Uterus (tissue), 4 donors: ENCODE data around the gene BCO2. TPM values are rescaled to one million over a fixed set of nuclear protein-coding genes. Genes with fewer than 3 reads are reported as not detected.

Experiments used
- DNase-seq, 2 donors: peaks; one replicate each; pipeline ENCODE4 v3.0.0-alpha.2; 2019 to 2020
- H3K27ac ChIP-seq, 2 donors: fragments of 200-600 bp; sonication (generic); 1 replicate in 1 of 2; 2 replicates in 1 of 2; pipeline ENCODE4 v1.5.1; 2016 to 2018
- H3K27me3 ChIP-seq, 2 donors: fragments of 200-600 bp; sonication (generic); one replicate each; pipeline ENCODE4 v1.5.1; 2018 to 2019; ENCODE audit warnings: control low read depth in 1 of 2
- H3K36me3 ChIP-seq, 2 donors: fragments of 200-600 bp; sonication (generic); one replicate each; pipeline ENCODE4 v1.5.1; 2019; ENCODE audit warnings: control low read depth in 1 of 2
- H3K4me1 ChIP-seq, 2 donors: fragments of 200-600 bp; sonication (generic); one replicate each; pipeline ENCODE4 v1.5.1; 2018 to 2019; ENCODE audit warnings: control low read depth in 1 of 2
- H3K4me3 ChIP-seq, 2 donors: fragments of 200-600 bp; sonication (generic); 1 replicate in 1 of 2; 2 replicates in 1 of 2; pipeline ENCODE4 v1.5.1; 2018 to 2019; ENCODE audit warnings: mild to moderate bottlenecking in 1 of 2
- H3K9me3 ChIP-seq, 2 donors: fragments of 200-600 bp; sonication (generic); one replicate each; pipeline ENCODE4 v1.5.1; 2019; ENCODE audit warnings: control low read depth in 1 of 2
- CTCF ChIP-seq, 4 experiments: fragments of 200-600 bp in 2 of 4; fragments of 450-650 bp in 2 of 4; sonication (generic) in 2 of 4; IDR thresholded peaks; one replicate each; pipeline ENCODE4 v1.5.1; 2016 to 2019; ENCODE audit warnings: antibody characterized with exemption in 4 of 4, mild to moderate bottlenecking in 2 of 4, moderate library complexity in 1 of 4
- POLR2A ChIP-seq, 2 donors: fragments of 450-650 bp; IDR thresholded peaks; one replicate each; pipeline ENCODE4 v1.6.1; 2016; ENCODE audit warnings: antibody characterized with exemption in 2 of 2, mild to moderate bottlenecking in 1 of 2, moderate library complexity in 1 of 2
- intact Hi-C: fragments of 100-400 bp; cut with DNase I; formaldehyde crosslinking; loops from one replicate; pipeline ENCODE4 v1.15.1; 2023; ENCODE audit warnings: low total_unique reads
- small RNA-seq: library from RNA; depleted of rRNA; stranded (forward); fragments of <200 nt; gene quantifications from one replicate; pipeline ENCODE3, GENCODE V24; 2016
- total RNA-seq, 4 donors: library from RNA; depleted of rRNA in 3 of 4; stranded (reverse); fragments of >200 nt in 3 of 4; gene quantifications; one replicate each; pipeline versions ENCODE4 v1.1.0 to v1.2.4, GENCODE V29; 2014 to 2023
- donor health status: DM: yes; HTN: yes; CAD: no.

BCO2 gene
- total RNA-seq, 4 donors from 2014 or later: 4.6 to 15.3 (median 14.2) TPM

DNA sequence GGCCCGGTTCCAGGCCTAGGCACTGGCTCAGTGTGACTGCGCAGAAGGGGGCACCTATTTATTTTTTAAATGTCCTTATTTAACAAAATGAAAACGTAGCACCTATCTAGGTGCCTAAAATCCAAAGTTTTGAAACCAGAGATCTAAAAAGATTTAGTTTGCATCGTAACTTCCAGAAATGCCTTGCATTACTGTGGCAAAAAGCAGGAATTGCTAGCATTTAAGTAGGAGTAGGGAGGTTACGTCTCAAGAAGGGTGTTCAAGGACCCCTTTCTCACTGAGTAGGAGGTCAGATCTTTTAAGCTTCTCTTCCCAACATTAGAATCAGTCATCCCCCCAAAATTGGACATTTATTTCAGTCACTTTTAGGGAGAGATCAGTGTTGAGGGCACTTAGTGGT, 93.1 kb downstream of the BCO2 start:
- no peaks in the 10 kb centered on the region for H3K36me3 ChIP-seq
- intact Hi-C loops: no loop called here
- H3K27me3 ChIP-seq: no peaks in the 10 kb centered on the region
- no peak overlapping the region for H3K4me3 ChIP-seq
- TF ChIP-seq CTCF (IDR thresholded peaks at IDR 0.05) (no peak), POLR2A (IDR thresholded peaks at IDR 0.05) (no peak)
- no peak for DNase-seq
- no peaks in the 10 kb centered on the region for H3K9me3 ChIP-seq
- H3K27ac ChIP-seq: no peak overlapping the region
- no peaks in the 10 kb centered on the region for H3K4me1 ChIP-seq

Small RNAs within 50 kb of the gene (small RNA-seq; reads per million reads assigned to genes)
- gene MRPS36P4: not detected

Other genes starting within 250 kb of the BCO2 start
- 10 to 100 TPM; 38.7 to 63.0 (median 51.4) TPM for gene DIXDC1, start 238.2 kb upstream of the BCO2 start, total RNA-seq
- gene DLAT, start 150.1 kb upstream of the BCO2 start, total RNA-seq: 10 to 100 TPM; 11.8 to 32.7 (median 24.7) TPM
- 1 to 10 TPM in 2 of 4 donors, under 1 TPM in 2; 0.29 to 5.5 (median 1.6) TPM for gene PIH1D2, start 101.5 kb upstream of the BCO2 start, total RNA-seq
- gene NKAPD1, start 101.2 kb upstream of the BCO2 start, total RNA-seq: 10 to 100 TPM in 2 of 4 donors, 1 to 10 TPM in 2; 2.3 to 32.9 (median 14.3) TPM
- 10 to 100 TPM; 17.7 to 56.1 (median 43.6) TPM for gene TIMM8B, start 88.8 kb upstream of the BCO2 start, total RNA-seq
- 100 to 1,000 TPM in 2 of 4 donors, 10 to 100 TPM in 2; 84.7 to 157 (median 104) TPM for gene SDHD, start 88.6 kb upstream of the BCO2 start, total RNA-seq
- gene IL18, start 11.4 kb upstream of the BCO2 start, total RNA-seq: 1 to 10 TPM; 1.2 to 6.8 (median 3.9) TPM
- gene TEX12, start 8.1 kb upstream of the BCO2 start, total RNA-seq: 1 to 10 TPM in 2 of 4 donors, not detected in 2; 1.3 to 1.7 TPM
- gene PTS, start 50.9 kb downstream of the BCO2 start, total RNA-seq: 10 to 100 TPM; 15.9 to 43.5 (median 35.4) TPM
- gene PLET1, start 85.3 kb downstream of the BCO2 start, total RNA-seq: not detected